Caco-2 (cell line): Measurements from ENCODE around the gene ZKSCAN1. TPM values are rescaled to one million over a fixed set of nuclear protein-coding genes. Genes with fewer than 3 reads are reported as not detected.

ENCODE experiments used
- BruUV-seq: library from RNA; stranded (reverse); fragments of 400-500 nt; replicated peaks from 2 replicates; lab custom pipeline; 2021; lab: Mats Ljungman, UMichigan
- CTCF ChIA-PET: fragments of 300-600 bp; sonication (Branson Sonifier 250); formaldehyde crosslinking; loops from one replicate; lab custom pipeline; 2022; ENCODE audit warnings: antibody characterized with exemption; lab: Charles Lee
- POLR2A ChIA-PET: fragments of 300-600 bp; sonication (Branson Sonifier 250); formaldehyde crosslinking; loops from one replicate; lab custom pipeline; 2022; ENCODE audit warnings: antibody characterized with exemption; lab: Charles Lee
- DNase-seq, 2 experiments: peaks; one replicate each; pipeline versions ENCODE4 v3.0.0 to v3.0.0-alpha.2; 2020 to 2022
- H3K27me3 ChIP-seq: replicated peaks from 2 replicates; pipeline ENCODE4 v1.6.0; 2011; ENCODE audit warnings: low read length; ENCODE audit not compliant: control insufficient read depth, insufficient read depth
- H3K36me3 ChIP-seq: 2 replicates; pipeline ENCODE4 v1.5.1; 2011; ENCODE audit warnings: low read length; ENCODE audit not compliant: control insufficient read depth, insufficient read depth
- H3K4me1 ChIP-seq: fragments of 250-450 bp; sonication (Bioruptor Pico); 2 replicates; pipeline ENCODE4 v1.5.1; 2020; ENCODE audit warnings: mild to moderate bottlenecking
- H3K4me3 ChIP-seq: 2 replicates; pipeline ENCODE4 v1.5.1; 2011; ENCODE audit warnings: low read depth, mild to moderate bottlenecking, control low read depth, low read length
- H3K9me3 ChIP-seq: fragments of 250-450 bp; sonication (Bioruptor Pico); 2 replicates; pipeline ENCODE4 v1.5.1; 2020; ENCODE audit warnings: mild to moderate bottlenecking, moderate library complexity
- H3K27ac Mint-ChIP-seq: one replicate; pipeline ENCODE4 v1.8.0; 2022; ENCODE audit warnings: mixed read lengths; ENCODE audit not compliant: unreplicated experiment
- H3K27me3 Mint-ChIP-seq: one replicate; pipeline ENCODE4 v1.8.0; 2022; ENCODE audit warnings: mixed read lengths; ENCODE audit not compliant: insufficient read depth, unreplicated experiment
- H3K36me3 Mint-ChIP-seq: one replicate; pipeline ENCODE4 v1.8.0; 2022; ENCODE audit warnings: mild to moderate bottlenecking, mixed read lengths; ENCODE audit not compliant: insufficient read depth, unreplicated experiment
- H3K4me1 Mint-ChIP-seq: one replicate; pipeline ENCODE4 v1.8.0; 2022; ENCODE audit warnings: low read depth, mixed read lengths; ENCODE audit not compliant: unreplicated experiment
- H3K4me3 Mint-ChIP-seq: one replicate; pipeline ENCODE4 v1.8.0; 2022; ENCODE audit warnings: mild to moderate bottlenecking, moderate library complexity, mixed read lengths; ENCODE audit not compliant: unreplicated experiment
- H3K9me3 Mint-ChIP-seq: one replicate; pipeline ENCODE4 v1.8.0; 2022; ENCODE audit warnings: mixed read lengths; ENCODE audit not compliant: unreplicated experiment
- intact Hi-C: fragments of 100-400 bp; cut with micrococcal nuclease; formaldehyde crosslinking; loops from one replicate; pipeline ENCODE4 v1.10.0; 2022; ENCODE audit not compliant: unreplicated experiment
- total RNA-seq: library from RNA; stranded (reverse); gene quantifications from 2 replicates; pipeline ENCODE4 v1.2.3, GENCODE V29; 2022
- TF ChIP-seq, protein P1 (sequence below), 2 experiments: fragments of 200-600 bp in 1 of 2; IDR thresholded peaks; 1 replicate in 1 of 2; 2 replicates in 1 of 2; pipeline versions ENCODE4 v1.5.1 to v1.8.0; 2011 to 2022; ENCODE audit warnings: antibody characterized with exemption in 1 of 2, control low read depth in 1 of 2, inconsistent platforms in 1 of 2, low read depth in 1 of 2, low read length in 1 of 2, mild to moderate bottlenecking in 1 of 2, moderate library complexity in 1 of 2; ENCODE audit not compliant: insufficient read depth in 1 of 2, severe bottlenecking in 1 of 2, unreplicated experiment in 1 of 2

ZKSCAN1 gene
- total RNA-seq, 1 experiment from 2014 or later: 44.8 TPM

DNA sequence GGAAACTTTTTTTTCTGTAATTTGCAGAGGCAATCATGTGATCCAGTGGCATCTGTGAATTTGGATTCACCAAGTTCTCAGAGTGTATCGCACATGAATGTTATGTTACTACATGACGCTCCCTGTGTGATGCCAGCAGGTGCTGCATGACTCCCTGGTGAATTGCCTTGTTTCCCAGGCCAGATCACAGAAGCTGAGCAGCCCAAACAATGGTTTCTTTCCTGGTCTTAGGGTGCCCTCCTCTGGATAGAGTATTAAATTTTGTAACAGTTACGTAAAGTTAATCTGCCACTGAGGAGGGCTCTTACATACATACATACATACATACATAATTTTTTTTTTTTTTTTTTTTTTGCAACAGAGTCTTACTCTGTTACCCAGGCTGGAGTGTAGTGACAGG, 37.8 kb downstream of the ZKSCAN1 start:
- peak; percentile 60 to 78 for DNase-seq

DNA sequence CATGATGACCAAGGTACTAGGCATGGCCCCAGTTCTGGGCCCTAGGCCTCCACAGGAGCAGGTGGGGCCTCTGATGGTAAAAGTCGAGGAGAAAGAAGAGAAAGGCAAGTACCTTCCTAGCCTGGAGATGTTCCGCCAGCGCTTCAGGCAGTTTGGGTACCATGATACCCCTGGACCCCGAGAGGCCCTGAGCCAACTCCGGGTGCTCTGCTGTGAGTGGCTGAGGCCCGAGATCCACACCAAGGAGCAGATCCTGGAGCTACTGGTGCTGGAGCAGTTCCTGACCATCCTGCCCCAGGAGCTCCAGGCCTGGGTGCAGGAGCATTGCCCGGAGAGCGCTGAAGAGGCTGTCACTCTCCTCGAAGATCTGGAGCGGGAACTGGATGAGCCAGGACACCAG, 41.6 kb downstream of the ZKSCAN1 start:
- intact Hi-C loops: no loop called here
- CTCF ChIA-PET: no interaction called here

More for the DNA sequence above, 37.8 kb downstream of the ZKSCAN1 start:
- Histone ChIP-seq H3K9me3 (no peaks in the 10 kb centered on the region), H3K36me3 (peaks cover 2% of the 10 kb centered on the region), H3K4me3 (no peak overlapping the region), H3K27me3 (no peaks in the 10 kb centered on the region), H3K4me1 (peaks cover 5% of the 10 kb centered on the region)
- no TSS peak for BruUV-seq
- Mint-ChIP-seq H3K27ac (no peak overlapping the region), H3K27me3 (no peaks in the 10 kb centered on the region), H3K36me3 (peaks cover 45% of the 10 kb centered on the region), H3K4me1 (peaks cover 8% of the 10 kb centered on the region), H3K9me3 (no peaks in the 10 kb centered on the region), H3K4me3 (no peak overlapping the region)
- TF ChIP-seq, protein P1, sequence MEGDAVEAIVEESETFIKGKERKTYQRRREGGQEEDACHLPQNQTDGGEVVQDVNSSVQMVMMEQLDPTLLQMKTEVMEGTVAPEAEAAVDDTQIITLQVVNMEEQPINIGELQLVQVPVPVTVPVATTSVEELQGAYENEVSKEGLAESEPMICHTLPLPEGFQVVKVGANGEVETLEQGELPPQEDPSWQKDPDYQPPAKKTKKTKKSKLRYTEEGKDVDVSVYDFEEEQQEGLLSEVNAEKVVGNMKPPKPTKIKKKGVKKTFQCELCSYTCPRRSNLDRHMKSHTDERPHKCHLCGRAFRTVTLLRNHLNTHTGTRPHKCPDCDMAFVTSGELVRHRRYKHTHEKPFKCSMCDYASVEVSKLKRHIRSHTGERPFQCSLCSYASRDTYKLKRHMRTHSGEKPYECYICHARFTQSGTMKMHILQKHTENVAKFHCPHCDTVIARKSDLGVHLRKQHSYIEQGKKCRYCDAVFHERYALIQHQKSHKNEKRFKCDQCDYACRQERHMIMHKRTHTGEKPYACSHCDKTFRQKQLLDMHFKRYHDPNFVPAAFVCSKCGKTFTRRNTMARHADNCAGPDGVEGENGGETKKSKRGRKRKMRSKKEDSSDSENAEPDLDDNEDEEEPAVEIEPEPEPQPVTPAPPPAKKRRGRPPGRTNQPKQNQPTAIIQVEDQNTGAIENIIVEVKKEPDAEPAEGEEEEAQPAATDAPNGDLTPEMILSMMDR (IDR thresholded peaks at IDR 0.05; ENCODE audit: insufficient read depth in 1 of 2, low read depth in 1 of 2, low read length in 1 of 2, severe bottlenecking in 1 of 2, unreplicated experiment in 1 of 2): peak; percentile 25 to 31
- intact Hi-C loops: loop anchor here (1.0 to 2.0 kb wide), 3 partner anchors 37 to 134 kb away; partner anchors contain the start of gene TRIM4
- CTCF ChIA-PET: interaction anchor here (0.6 to 1.6 kb wide), 9 partner anchors 23 to 73 kb away, joined by 3 to 10 read pairs (median 4); no protein-coding TSS in a partner anchor
- POLR2A ChIA-PET: interaction anchor here (0.6 to 0.9 kb wide), 2 partner anchors 59 to 125 kb away, joined by 3 to 4 read pairs; no protein-coding TSS in a partner anchor

GRCh38 chr7:100059251-100059739, 43.9 kb downstream of the ZKSCAN1 start:
- Mint-ChIP-seq H3K4me3 (no peak overlapping the region), H3K4me1 (no peaks in the 10 kb centered on the region), H3K27ac (no peak overlapping the region), H3K9me3 (no peaks in the 10 kb centered on the region), H3K27me3 (no peaks in the 10 kb centered on the region), H3K36me3 (peaks cover 71% of the 10 kb centered on the region)
- TF ChIP-seq, protein P1 (IDR thresholded peaks at IDR 0.05; ENCODE audit: insufficient read depth in 1 of 2, low read depth in 1 of 2, low read length in 1 of 2, severe bottlenecking in 1 of 2, unreplicated experiment in 1 of 2): no peak
- BruUV-seq: no TSS peak
- Histone ChIP-seq H3K4me3 (no peak overlapping the region), H3K36me3 (peaks cover 2% of the 10 kb centered on the region), H3K27me3 (no peaks in the 10 kb centered on the region), H3K9me3 (no peaks in the 10 kb centered on the region), H3K4me1 (no peaks in the 10 kb centered on the region)
- CTCF ChIA-PET: no interaction called here
- POLR2A ChIA-PET: no interaction called here
- DNase-seq: no peak
- intact Hi-C loops: no loop called here

More for the DNA sequence above, 41.6 kb downstream of the ZKSCAN1 start:
- H3K4me1 ChIP-seq: no peaks in the 10 kb centered on the region
- H3K4me3 Mint-ChIP-seq: no peak overlapping the region
- H3K27me3 Mint-ChIP-seq: no peaks in the 10 kb centered on the region
- H3K9me3 Mint-ChIP-seq: no peaks in the 10 kb centered on the region
- BruUV-seq: no TSS peak
- no peak for DNase-seq
- TF ChIP-seq, protein P1 (IDR thresholded peaks at IDR 0.05; ENCODE audit: insufficient read depth in 1 of 2, low read depth in 1 of 2, low read length in 1 of 2, severe bottlenecking in 1 of 2, unreplicated experiment in 1 of 2): no peak
- no peak overlapping the region for H3K4me3 ChIP-seq
- H3K9me3 ChIP-seq: no peaks in the 10 kb centered on the region
- POLR2A ChIA-PET: interaction anchor here (0.6 kb wide), 1 partner anchor 45 kb away, joined by 3 read pairs; no protein-coding TSS in a partner anchor
- no peaks in the 10 kb centered on the region for H3K4me1 Mint-ChIP-seq
- H3K36me3 Mint-ChIP-seq: peaks cover 55% of the 10 kb centered on the region
- H3K27me3 ChIP-seq: no peaks in the 10 kb centered on the region
- H3K27ac Mint-ChIP-seq: no peak overlapping the region
- peaks cover 2% of the 10 kb centered on the region for H3K36me3 ChIP-seq
